GM10266 (cell line): Measurements from ENCODE around the gene CELF4.

Experiments used
- DNase-seq: peaks from one replicate; pipeline ENCODE4 v3.0.0; 2012; ENCODE audit errors: extremely low spot score
- CTCF ChIP-seq: IDR thresholded peaks from 2 replicates; pipeline ENCODE4 v1.5.1; 2012; ENCODE audit warnings: mild to moderate bottlenecking, low read depth; ENCODE audit not compliant: control insufficient read depth, insufficient read depth; ENCODE audit errors: missing control alignments

The CELF4 gene

GRCh38 chr18:37393945-37394609 lies 171.5 kb downstream of the CELF4 start:
- peak; percentile 68 for DNase-seq
- TF ChIP-seq CTCF: peak; percentile 23

GRCh38 chr18:37393221-37393827 lies 172.3 kb downstream of the CELF4 start:
- no peak for TF ChIP-seq CTCF

GRCh38 chr18:37392648-37393047 lies 172.9 kb downstream of the CELF4 start:
- no peak for TF ChIP-seq CTCF
- no peak for DNase-seq

More at GRCh38 chr18:37393221-37393827, 172.3 kb downstream of the CELF4 start:
- no peak for DNase-seq

GRCh38 chr18:37391698-37392548 lies 173.7 kb downstream of the CELF4 start:
- no peak for TF ChIP-seq CTCF
- DNase-seq: no peak

GRCh38 chr18:37391156-37391555 lies 174.4 kb downstream of the CELF4 start:
- DNase-seq: no peak
- no peak for TF ChIP-seq CTCF

GRCh38 chr18:37390687-37391086 lies 174.9 kb downstream of the CELF4 start:
- no peak for DNase-seq
- no peak for TF ChIP-seq CTCF
